ENCODE measurements around the gene PAPOLA.

PAPOLA gene

GRCh38 chr14:96565811-96566210 is 63.6 kb downstream of the PAPOLA start:
- no peak for DNase-seq (ENCODE audit: low spot score)

- peak; percentile 31 for DNase-seq (ENCODE audit: low spot score)
Observed at GRCh38 chr14:96567289-96567899, 65.2 kb downstream of the PAPOLA start.

- no peak for DNase-seq (ENCODE audit: low spot score)
Observed at GRCh38 chr14:96568621-96569020, 66.4 kb downstream of the PAPOLA start.

GRCh38 chr14:96571311-96571710 is 69.1 kb downstream of the PAPOLA start:
- no peak for DNase-seq (ENCODE audit: low spot score)

- DNase-seq (ENCODE audit: low spot score): no peak
Observed at GRCh38 chr14:96573473-96574100, 71.4 kb downstream of the PAPOLA start.

- DNase-seq (ENCODE audit: low spot score): no peak
Observed at GRCh38 chr14:96574171-96574632, 72.0 kb downstream of the PAPOLA start.

GRCh38 chr14:96574633-96575632 is 72.8 kb downstream of the PAPOLA start:
- no peak for DNase-seq (ENCODE audit: low spot score)

- DNase-seq (ENCODE audit: low spot score): no peak
Observed at GRCh38 chr14:96576359-96576758, 74.2 kb downstream of the PAPOLA start.

GRCh38 chr14:96576937-96577336 is 74.8 kb downstream of the PAPOLA start:
- no peak for DNase-seq (ENCODE audit: low spot score)

- no peak for DNase-seq (ENCODE audit: low spot score)
Observed at GRCh38 chr14:96578619-96579018, 76.4 kb downstream of the PAPOLA start.

- DNase-seq (ENCODE audit: low spot score): no peak
Observed at GRCh38 chr14:96579358-96579757, 77.2 kb downstream of the PAPOLA start.

- DNase-seq (ENCODE audit: low spot score): no peak
Observed at GRCh38 chr14:96579855-96580254, 77.7 kb downstream of the PAPOLA start.

- no peak for DNase-seq (ENCODE audit: low spot score)
Observed at GRCh38 chr14:96580566-96580965, 78.4 kb downstream of the PAPOLA start.

- no peak for DNase-seq (ENCODE audit: low spot score)
Observed at GRCh38 chr14:96581026-96581425, 78.8 kb downstream of the PAPOLA start.

- DNase-seq (ENCODE audit: low spot score): no peak
Observed at GRCh38 chr14:96581902-96582301, 79.7 kb downstream of the PAPOLA start.

GRCh38 chr14:96582411-96582961 is 80.3 kb downstream of the PAPOLA start:
- no peak for DNase-seq (ENCODE audit: low spot score)

GRCh38 chr14:96582995-96583394 is 80.8 kb downstream of the PAPOLA start:
- DNase-seq (ENCODE audit: low spot score): no peak

GRCh38 chr14:96583569-96584041 is 81.4 kb downstream of the PAPOLA start:
- no peak for DNase-seq (ENCODE audit: low spot score)

- no peak for DNase-seq (ENCODE audit: low spot score)
Observed at GRCh38 chr14:96584199-96584906, 82.2 kb downstream of the PAPOLA start.

GRCh38 chr14:96584907-96585671 is 82.9 kb downstream of the PAPOLA start:
- no peak for DNase-seq (ENCODE audit: low spot score)

- no peak for DNase-seq (ENCODE audit: low spot score)
Observed at GRCh38 chr14:96585672-96586013, 83.5 kb downstream of the PAPOLA start.
